ENCODE measurements around the gene NUP214. TPM values are rescaled to one million over a fixed set of nuclear protein-coding genes. Genes with fewer than 3 reads are reported as not detected.

The NUP214 gene
- total RNA-seq, 4 donors from 2014 or later, result 36.1 to 104 (median 69.6) TPM

DNA sequence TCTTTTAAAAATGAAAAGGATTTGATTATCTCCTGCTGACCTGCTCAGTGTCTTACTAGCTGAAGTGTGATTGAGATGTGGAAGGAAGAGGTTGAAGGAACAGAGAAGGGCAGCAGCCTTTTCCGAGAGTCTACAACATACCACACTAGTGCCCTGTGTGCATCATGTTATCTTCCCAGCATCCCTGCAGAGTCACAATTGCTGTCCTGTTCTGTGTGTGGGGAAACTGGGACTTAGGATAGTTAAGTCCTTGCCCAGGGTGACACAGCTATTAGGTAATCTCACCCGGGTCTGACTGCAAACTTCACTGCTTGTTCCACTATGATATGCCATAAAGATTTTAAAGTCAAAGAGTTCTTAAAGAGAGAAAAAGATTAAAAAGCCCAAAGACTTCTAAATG lies 95.1 kb downstream of the NUP214 start:
- DNase-seq (ENCODE audit: low spot score in 2 of 2), result no peak
- H3K4me1 ChIP-seq, result no peaks in the 10 kb centered on the region
- H3K4me3 ChIP-seq, result no peak overlapping the region
- H3K36me3 ChIP-seq, result peaks cover 26% of the 10 kb centered on the region
- 92% methylated on average over 2 of the region's 2 CpGs for WGBS
- TF ChIP-seq, protein P1, sequence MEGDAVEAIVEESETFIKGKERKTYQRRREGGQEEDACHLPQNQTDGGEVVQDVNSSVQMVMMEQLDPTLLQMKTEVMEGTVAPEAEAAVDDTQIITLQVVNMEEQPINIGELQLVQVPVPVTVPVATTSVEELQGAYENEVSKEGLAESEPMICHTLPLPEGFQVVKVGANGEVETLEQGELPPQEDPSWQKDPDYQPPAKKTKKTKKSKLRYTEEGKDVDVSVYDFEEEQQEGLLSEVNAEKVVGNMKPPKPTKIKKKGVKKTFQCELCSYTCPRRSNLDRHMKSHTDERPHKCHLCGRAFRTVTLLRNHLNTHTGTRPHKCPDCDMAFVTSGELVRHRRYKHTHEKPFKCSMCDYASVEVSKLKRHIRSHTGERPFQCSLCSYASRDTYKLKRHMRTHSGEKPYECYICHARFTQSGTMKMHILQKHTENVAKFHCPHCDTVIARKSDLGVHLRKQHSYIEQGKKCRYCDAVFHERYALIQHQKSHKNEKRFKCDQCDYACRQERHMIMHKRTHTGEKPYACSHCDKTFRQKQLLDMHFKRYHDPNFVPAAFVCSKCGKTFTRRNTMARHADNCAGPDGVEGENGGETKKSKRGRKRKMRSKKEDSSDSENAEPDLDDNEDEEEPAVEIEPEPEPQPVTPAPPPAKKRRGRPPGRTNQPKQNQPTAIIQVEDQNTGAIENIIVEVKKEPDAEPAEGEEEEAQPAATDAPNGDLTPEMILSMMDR (IDR thresholded peaks at IDR 0.05), result no peak
- TF ChIP-seq POLR2A (IDR thresholded peaks at IDR 0.05), result no peak
- TF ChIP-seq EP300 (IDR thresholded peaks at IDR 0.05), result no peak
- no peak for TF ChIP-seq POLR2AphosphoS5 (IDR thresholded peaks at IDR 0.05)
- H3K9me3 ChIP-seq, result no peaks in the 10 kb centered on the region
- H3K27ac ChIP-seq, result no peak overlapping the region
- no peaks in the 10 kb centered on the region for H3K27me3 ChIP-seq

DNA sequence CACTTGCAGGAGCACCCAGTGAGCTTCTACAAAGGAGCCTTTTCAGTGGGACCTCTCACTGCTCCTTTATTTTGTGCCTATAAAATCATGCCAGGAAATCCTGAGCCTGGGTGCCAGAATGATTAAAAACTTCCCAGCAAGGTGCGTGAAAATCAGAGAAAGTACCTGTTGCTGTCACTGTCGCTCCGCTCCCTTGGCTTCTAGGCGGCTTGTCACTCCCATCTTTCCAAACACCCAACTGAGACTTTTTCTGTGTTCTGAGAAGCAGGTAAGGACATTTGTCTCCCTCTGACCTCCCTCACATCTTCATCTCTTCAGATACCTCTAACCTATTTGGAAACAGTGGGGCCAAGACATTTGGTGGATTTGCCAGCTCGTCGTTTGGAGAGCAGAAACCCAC lies 97.1 kb downstream of the NUP214 start:
- Histone ChIP-seq H3K27me3 (no peaks in the 10 kb centered on the region), H3K27ac (no peak overlapping the region), H3K9me3 (no peaks in the 10 kb centered on the region), H3K4me1 (peaks cover 7% of the 10 kb centered on the region), H3K36me3 (peaks cover 30% of the 10 kb centered on the region), H3K4me3 (no peak overlapping the region)
- no peak for TF ChIP-seq EP300 (IDR thresholded peaks at IDR 0.05)
- TF ChIP-seq, protein P1 (IDR thresholded peaks at IDR 0.05), result no peak
- WGBS, result 93% methylated on average over 6 of the region's 6 CpGs
- no peak for DNase-seq (ENCODE audit: low spot score in 2 of 2)

DNA sequence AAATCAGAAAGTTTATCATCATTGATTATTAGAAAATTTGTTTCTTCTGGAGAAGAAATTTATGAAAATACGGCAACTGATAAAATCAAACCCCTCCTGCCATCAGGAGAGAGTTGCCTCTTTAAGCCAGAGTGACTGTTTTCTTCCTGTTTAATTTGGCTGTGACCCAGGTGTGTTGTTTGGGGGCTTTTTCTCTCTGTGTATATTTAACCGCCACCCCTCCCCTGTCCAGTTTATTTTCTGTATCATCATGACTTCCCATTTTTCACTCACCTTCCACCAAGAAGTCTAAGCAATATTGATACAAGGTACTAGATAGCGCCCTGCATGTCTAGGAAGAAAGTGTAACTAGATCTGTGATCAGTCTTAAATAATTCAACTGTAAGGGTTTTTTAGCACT lies 100.8 kb downstream of the NUP214 start:
- H3K27ac ChIP-seq, result no peak overlapping the region
- DNase-seq (ENCODE audit: low spot score in 2 of 2), result no peak
- 90% methylated on average over 3 of the region's 3 CpGs for WGBS
- no peak for TF ChIP-seq POLR2AphosphoS5 (IDR thresholded peaks at IDR 0.05)
- TF ChIP-seq, protein P1 (IDR thresholded peaks at IDR 0.05), result no peak
- no peak for TF ChIP-seq EP300 (IDR thresholded peaks at IDR 0.05)
- TF ChIP-seq POLR2A (IDR thresholded peaks at IDR 0.05), result no peak
- H3K4me3 ChIP-seq, result no peak overlapping the region
- H3K27me3 ChIP-seq, result no peaks in the 10 kb centered on the region
- no peaks in the 10 kb centered on the region for H3K9me3 ChIP-seq
- H3K36me3 ChIP-seq, result peaks cover 33% of the 10 kb centered on the region
- peaks cover 12% of the 10 kb centered on the region for H3K4me1 ChIP-seq

DNA sequence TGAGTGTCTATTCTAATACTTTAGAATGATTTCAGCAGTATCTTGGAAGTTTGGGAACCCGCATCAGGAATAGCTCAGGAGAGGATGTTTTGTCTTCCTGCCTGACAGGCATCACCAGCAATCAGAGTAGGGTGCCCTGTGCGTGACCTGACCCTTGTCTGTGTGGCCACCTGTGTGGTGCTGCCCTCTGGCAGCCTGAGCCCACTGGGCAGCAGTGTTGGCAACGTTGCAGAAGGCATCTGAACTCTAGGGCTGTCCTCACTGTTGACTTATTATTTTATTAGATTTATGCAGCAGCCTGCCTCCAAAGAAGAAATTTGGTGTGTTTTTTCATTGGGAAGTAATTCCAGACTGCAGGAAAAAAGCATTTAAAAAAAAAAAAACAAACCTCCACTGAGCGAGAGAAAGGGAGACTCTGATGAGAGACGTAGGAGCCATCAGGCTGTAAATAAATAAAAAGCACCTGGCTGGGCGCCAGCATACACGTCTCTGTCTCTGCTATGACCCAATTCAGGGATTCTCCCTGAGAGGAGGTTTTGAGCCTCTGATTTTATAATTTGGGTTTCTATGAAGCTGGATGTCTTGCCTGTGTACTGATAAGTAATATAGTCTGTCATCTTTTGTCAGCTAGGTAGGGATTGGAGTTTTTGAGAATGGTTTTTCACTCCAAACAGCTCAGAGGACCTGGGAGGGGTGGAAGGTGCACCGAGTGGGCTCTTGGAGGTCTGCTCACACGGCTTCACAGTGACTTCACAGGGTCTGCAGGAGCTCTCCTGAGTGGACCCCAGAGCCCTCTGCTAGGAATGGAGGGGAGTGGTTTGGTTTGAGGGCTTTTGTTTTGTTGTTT lies 101.9 kb downstream of the NUP214 start:
- Histone ChIP-seq H3K9me3 (no peaks in the 10 kb centered on the region), H3K4me3 (no peak overlapping the region), H3K27ac (no peak overlapping the region), H3K36me3 (peaks cover 41% of the 10 kb centered on the region), H3K27me3 (no peaks in the 10 kb centered on the region), H3K4me1 (peaks cover 12% of the 10 kb centered on the region)
- TF ChIP-seq, protein P1 (IDR thresholded peaks at IDR 0.05), result no peak
- TF ChIP-seq POLR2A (IDR thresholded peaks at IDR 0.05) (no peak), EP300 (IDR thresholded peaks at IDR 0.05) (no peak), POLR2AphosphoS5 (IDR thresholded peaks at IDR 0.05) (no peak)
- 48% methylated on average over 9 of the region's 9 CpGs for WGBS
- no peak for DNase-seq (ENCODE audit: low spot score in 2 of 2)

DNA sequence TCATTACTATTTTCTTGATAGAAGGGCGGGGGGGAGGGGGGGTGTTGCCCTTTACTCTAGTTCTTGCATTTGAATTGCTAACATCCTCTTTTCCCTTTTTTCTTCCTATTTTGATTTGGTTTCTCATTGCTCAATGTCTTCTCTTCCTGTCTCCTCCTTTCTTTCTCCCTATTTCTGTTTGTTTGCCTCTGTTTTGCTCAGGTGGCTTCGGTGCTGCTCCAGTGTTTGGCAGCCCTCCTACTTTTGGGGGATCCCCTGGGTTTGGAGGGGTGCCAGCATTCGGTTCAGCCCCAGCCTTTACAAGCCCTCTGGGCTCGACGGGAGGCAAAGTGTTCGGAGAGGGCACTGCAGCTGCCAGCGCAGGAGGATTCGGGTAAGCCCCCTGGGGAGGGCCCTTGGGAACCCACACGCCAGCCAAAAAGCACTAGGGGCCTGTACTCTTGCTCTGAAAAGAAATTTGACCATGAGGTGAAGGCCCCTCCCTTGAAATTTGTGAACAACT lies 102.6 kb downstream of the NUP214 start:
- Histone ChIP-seq H3K9me3 (no peaks in the 10 kb centered on the region), H3K27me3 (no peaks in the 10 kb centered on the region), H3K4me1 (peaks cover 12% of the 10 kb centered on the region), H3K4me3 (peak overlapping the region; percentile 23), H3K36me3 (peaks cover 45% of the 10 kb centered on the region), H3K27ac (no peak overlapping the region)
- 66% methylated on average over 9 of the region's 9 CpGs for WGBS
- TF ChIP-seq EP300 (IDR thresholded peaks at IDR 0.05), result no peak
- no peak for TF ChIP-seq POLR2A (IDR thresholded peaks at IDR 0.05)
- TF ChIP-seq POLR2AphosphoS5 (IDR thresholded peaks at IDR 0.05), result no peak
- TF ChIP-seq, protein P1 (IDR thresholded peaks at IDR 0.05), result no peak
- DNase-seq (ENCODE audit: low spot score in 2 of 2), result no peak
